H9 (cell line): ENCODE measurements around the gene MAPK7. TPM values are rescaled to one million over a fixed set of nuclear protein-coding genes. Genes with fewer than 3 reads are reported as not detected.

Source experiments
- DNase-seq: peaks from one replicate; pipeline ENCODE4 v3.0.0-alpha.2; 2017
- H2AFZ ChIP-seq: one replicate; pipeline ENCODE4 v1.6.1; 2013; ENCODE audit warnings: mild to moderate bottlenecking, low read length, control low read depth, moderate library complexity
- H2AK5ac ChIP-seq: 2 replicates; pipeline ENCODE4 v1.6.1; 2013; ENCODE audit warnings: low read length, control low read depth, mixed read lengths; ENCODE audit not compliant: insufficient read length
- H2BK120ac ChIP-seq: one replicate; pipeline ENCODE4 v1.6.1; 2013; ENCODE audit warnings: low read depth, mild to moderate bottlenecking, low read length, control low read depth, inconsistent platforms; ENCODE audit not compliant: poor library complexity, severe bottlenecking
- H2BK12ac ChIP-seq: 2 replicates; pipeline ENCODE4 v1.6.1; 2013; ENCODE audit warnings: low read length, control low read depth, mixed read lengths, low read depth; ENCODE audit not compliant: insufficient read length
- H2BK15ac ChIP-seq: 2 replicates; pipeline ENCODE4 v1.6.1; 2013; ENCODE audit warnings: low read depth, low read length, control low read depth
- H2BK20ac ChIP-seq: one replicate; pipeline ENCODE4 v1.6.1; 2013; ENCODE audit warnings: low read depth, mild to moderate bottlenecking, low read length, control low read depth, inconsistent platforms; ENCODE audit not compliant: poor library complexity, severe bottlenecking
- H2BK5ac ChIP-seq: 2 replicates; pipeline ENCODE4 v1.6.1; 2013; ENCODE audit warnings: low read length, control low read depth, mixed read lengths; ENCODE audit not compliant: insufficient read length
- H3K14ac ChIP-seq: 2 replicates; pipeline ENCODE4 v1.6.1; 2013; ENCODE audit warnings: low read length, control low read depth; ENCODE audit not compliant: insufficient read depth
- H3K18ac ChIP-seq: 2 replicates; pipeline ENCODE4 v1.6.1; 2013; ENCODE audit warnings: low read depth, mild to moderate bottlenecking, mixed read lengths, low read length, control low read depth; ENCODE audit not compliant: insufficient read length
- H3K23ac ChIP-seq: 2 replicates; pipeline ENCODE4 v1.6.1; 2013; ENCODE audit warnings: low read length, control low read depth, mixed read lengths, low read depth; ENCODE audit not compliant: insufficient read length
- H3K23me2 ChIP-seq: 2 replicates; pipeline ENCODE4 v1.6.1; 2013; ENCODE audit warnings: low read depth, mild to moderate bottlenecking, mixed read lengths, low read length, control low read depth; ENCODE audit not compliant: insufficient read length, poor library complexity, severe bottlenecking
- H3K27ac ChIP-seq: 2 replicates; pipeline ENCODE4 v1.5.1; 2013; ENCODE audit warnings: low read length, control low read depth, mixed read lengths, low read depth; ENCODE audit not compliant: insufficient read length
- H3K27me3 ChIP-seq: 2 replicates; pipeline ENCODE4 v1.6.1; 2013; ENCODE audit warnings: low read length, control low read depth, inconsistent platforms; ENCODE audit not compliant: insufficient read depth
- H3K4ac ChIP-seq: 2 replicates; pipeline ENCODE4 v1.6.1; 2013; ENCODE audit warnings: low read depth, mild to moderate bottlenecking, control low read depth, inconsistent platforms, low read length, moderate library complexity
- H3K4me1 ChIP-seq: 2 replicates; pipeline ENCODE4 v1.6.1; 2013; ENCODE audit warnings: low read length, control low read depth, inconsistent platforms; ENCODE audit not compliant: insufficient read depth
- H3K4me2 ChIP-seq: 2 replicates; pipeline ENCODE4 v1.6.1; 2013; ENCODE audit warnings: low read length, control low read depth, mixed read lengths; ENCODE audit not compliant: insufficient read length, insufficient read depth
- H3K56ac ChIP-seq: 2 replicates; pipeline ENCODE4 v1.6.1; 2013; ENCODE audit warnings: low read depth, mild to moderate bottlenecking, mixed read lengths, low read length, control low read depth; ENCODE audit not compliant: insufficient read length
- H3K79me1 ChIP-seq: 2 replicates; pipeline ENCODE4 v1.6.1; 2013; ENCODE audit warnings: low read depth, mild to moderate bottlenecking, moderate library complexity, low read length, control low read depth, inconsistent platforms; ENCODE audit not compliant: insufficient read depth, poor library complexity, severe bottlenecking
- H3K79me2 ChIP-seq: 2 replicates; pipeline ENCODE4 v1.6.1; 2013; ENCODE audit warnings: low read length, control low read depth, inconsistent platforms; ENCODE audit not compliant: insufficient read depth
- H3K9ac ChIP-seq: 2 replicates; pipeline ENCODE4 v1.6.1; 2013; ENCODE audit warnings: low read length, control low read depth, mixed read lengths; ENCODE audit not compliant: insufficient read length; ENCODE audit errors: extremely low read depth
- H3K9me3 ChIP-seq: one replicate; pipeline ENCODE4 v1.6.1; 2013; ENCODE audit warnings: low read depth, low read length, inconsistent platforms; ENCODE audit not compliant: control insufficient read depth
- H3T11ph ChIP-seq: one replicate; pipeline ENCODE4 v1.6.1; 2013; ENCODE audit warnings: mild to moderate bottlenecking, low read length, control low read depth, inconsistent platforms
- H4K20me1 ChIP-seq: one replicate; pipeline ENCODE4 v1.6.1; 2013; ENCODE audit not compliant: control insufficient read depth, insufficient read length, insufficient read depth
- H4K5ac ChIP-seq: 2 replicates; pipeline ENCODE4 v1.6.1; 2013; ENCODE audit warnings: low read depth, mild to moderate bottlenecking, mixed read lengths, low read length, control low read depth; ENCODE audit not compliant: insufficient read length
- H4K8ac ChIP-seq: replicated peaks from 2 replicates; pipeline ENCODE4 v1.6.1; 2013; ENCODE audit warnings: low read length, control low read depth, mixed read lengths, low read depth; ENCODE audit not compliant: insufficient read length
- H4K91ac ChIP-seq: 2 replicates; pipeline ENCODE4 v1.6.1; 2013; ENCODE audit warnings: low read depth, mild to moderate bottlenecking, moderate library complexity, mixed read lengths, low read length, control low read depth; ENCODE audit not compliant: insufficient read length
- H3K27ac Mint-ChIP-seq, 3 experiments: 2 replicates in 2 of 3; 3 replicates in 1 of 3; pipeline ENCODE4 v1.8.0; 2020 to 2021; ENCODE audit warnings: mixed read lengths in 3 of 3, mild to moderate bottlenecking in 1 of 3, moderate library complexity in 1 of 3
- H3K27me3 Mint-ChIP-seq: 2 replicates; pipeline ENCODE4 v1.8.0; 2021; ENCODE audit warnings: low read depth, mild to moderate bottlenecking, moderate library complexity, mixed read lengths
- H3K36me3 Mint-ChIP-seq, 3 experiments: 2 replicates in 2 of 3; 3 replicates in 1 of 3; pipeline ENCODE4 v1.8.0; 2020 to 2021; ENCODE audit warnings: low read depth in 3 of 3, mixed read lengths in 3 of 3; ENCODE audit not compliant: insufficient read depth in 1 of 3
- H3K4me1 Mint-ChIP-seq, 2 experiments: 2 replicates each; pipeline ENCODE4 v1.8.0; 2020; ENCODE audit warnings: mixed read lengths in 2 of 2
- H3K4me3 Mint-ChIP-seq, 2 experiments: 2 replicates in 1 of 2; 3 replicates in 1 of 2; pipeline ENCODE4 v1.8.0; 2020 to 2021; ENCODE audit warnings: mild to moderate bottlenecking in 2 of 2, mixed read lengths in 2 of 2, moderate library complexity in 1 of 2
- H3K9me3 Mint-ChIP-seq, 2 experiments: 2 replicates in 1 of 2; 3 replicates in 1 of 2; pipeline ENCODE4 v1.8.0; 2020; ENCODE audit warnings: mild to moderate bottlenecking in 2 of 2, mixed read lengths in 2 of 2, moderate library complexity in 1 of 2
- CTCF ChIP-seq: fragments of 200-600 bp; sonication (generic); conservative IDR thresholded peaks from 3 replicates; pipeline ENCODE4 v1.8.0; 2021; ENCODE audit warnings: antibody characterized with exemption, mild to moderate bottlenecking
- WGBS: extraction: QIAGEN DNeasy Blood & Tissue Kit; methylation state at CpG from one replicate; pipeline ENCODE4 v1.1.7; 2013; ENCODE audit warnings: missing lambda C conversion rate, low lambda C conversion rate, mixed read lengths; ENCODE audit not compliant: insufficient read length; ENCODE audit errors: extremely low coverage; 5-methylcytosine and 5-hydroxymethylcytosine counted together
- total RNA-seq: library from RNA; stranded (reverse); gene quantifications from 2 replicates; pipeline ENCODE4 v1.2.1, GENCODE V29; 2021

Gene MAPK7
- total RNA-seq, 1 experiment from 2014 or later, result 43.8 TPM

- Histone ChIP-seq H3K9me3 (no peaks in the 10 kb centered on the region), H2AFZ (no peak overlapping the region), H3K18ac (no peak overlapping the region), H3K4ac (no peak overlapping the region), H3K79me1 (no peaks in the 10 kb centered on the region), H3T11ph (no peak overlapping the region), H2BK120ac (no peak overlapping the region), H4K8ac (no peak overlapping the region), H3K27ac (no peak overlapping the region), H3K9ac (no peak overlapping the region), H4K5ac (no peak overlapping the region), H2BK12ac (no peak overlapping the region), H2AK5ac (no peak overlapping the region), H3K23ac (no peak overlapping the region), H2BK15ac (no peak overlapping the region), H2BK20ac (no peak overlapping the region), H3K27me3 (no peaks in the 10 kb centered on the region), H4K20me1 (no peaks in the 10 kb centered on the region), H3K14ac (no peak overlapping the region), H4K91ac (no peak overlapping the region), H3K4me2 (no peak overlapping the region), H2BK5ac (no peak overlapping the region), H3K23me2 (no peaks in the 10 kb centered on the region), H3K79me2 (0 out of 2 replicates have a peak, but pooled peaks cover 2% of the 10 kb centered on the region), H3K4me1 (no peaks in the 10 kb centered on the region), H3K56ac (no peak overlapping the region)
- no CpG with 5 or more reads among the region's 6 CpGs for WGBS
- no peaks in the 10 kb centered on the region for H3K9me3 Mint-ChIP-seq
- TF ChIP-seq CTCF, result no peak
- H3K27ac Mint-ChIP-seq, result no peak overlapping the region
- H3K4me3 Mint-ChIP-seq, result no peak overlapping the region
- no peaks in the 10 kb centered on the region for H3K4me1 Mint-ChIP-seq
- no peaks in the 10 kb centered on the region for H3K27me3 Mint-ChIP-seq
- no peak for DNase-seq
- peaks cover 6 to 40% (median 39%) of the 10 kb centered on the region in 3 experiments; a peak in 6 of 7 replicates for H3K36me3 Mint-ChIP-seq
Observed at GRCh38 chr17:19354748-19355147, 23.6 kb upstream of the MAPK7 start.
